Limb (tissue), 2 donors: ENCODE data around the gene CDK3.
A peak's percentile ranks its signal among the peaks of the same experiment; 100 is the strongest.

Experiments used
- DNase-seq, 2 donors: peaks; one replicate each; pipeline ENCODE4 v3.0.0-alpha.2; 2016; ENCODE audit errors: extremely low spot score in 2 of 2

Gene CDK3

GRCh38 chr17:75991396-75991795, 9.3 kb upstream of the CDK3 start:
- DNase-seq = no peak

DNA sequence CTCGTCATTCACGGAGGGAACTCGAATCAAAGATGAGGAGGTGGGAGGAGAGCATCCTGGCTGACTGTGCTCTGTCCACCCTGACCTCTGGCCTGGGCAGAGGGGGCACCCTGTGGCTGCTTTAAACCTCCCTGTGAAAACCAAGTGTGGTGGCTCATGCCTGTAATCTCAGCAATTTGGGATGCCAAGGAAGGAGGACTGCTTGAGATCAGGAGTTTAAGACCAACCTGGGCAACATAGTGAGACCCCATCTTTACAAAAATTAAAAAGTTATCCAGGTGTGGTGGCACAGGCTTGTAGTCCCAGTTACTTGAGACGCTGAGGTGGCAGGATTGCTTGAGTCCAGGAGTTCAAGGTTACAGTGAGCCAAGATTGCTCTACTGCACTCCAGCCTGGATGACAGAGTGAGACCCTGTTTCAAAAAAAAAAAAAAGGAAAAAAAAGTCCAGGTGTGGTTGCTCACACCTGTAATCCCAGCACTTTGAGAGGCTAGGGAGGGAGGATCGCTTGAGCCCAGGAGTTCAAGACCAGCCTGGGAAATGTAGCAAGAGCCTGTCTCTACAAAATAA, 5.8 kb upstream of the CDK3 start:
- no peak for DNase-seq

- DNase-seq = no peak
Measured at GRCh38 chr17:75995385-75995925, 5.2 kb upstream of the CDK3 start.

GRCh38 chr17:75996665-75997590, 3.7 kb upstream of the CDK3 start:
- no peak for DNase-seq

DNA sequence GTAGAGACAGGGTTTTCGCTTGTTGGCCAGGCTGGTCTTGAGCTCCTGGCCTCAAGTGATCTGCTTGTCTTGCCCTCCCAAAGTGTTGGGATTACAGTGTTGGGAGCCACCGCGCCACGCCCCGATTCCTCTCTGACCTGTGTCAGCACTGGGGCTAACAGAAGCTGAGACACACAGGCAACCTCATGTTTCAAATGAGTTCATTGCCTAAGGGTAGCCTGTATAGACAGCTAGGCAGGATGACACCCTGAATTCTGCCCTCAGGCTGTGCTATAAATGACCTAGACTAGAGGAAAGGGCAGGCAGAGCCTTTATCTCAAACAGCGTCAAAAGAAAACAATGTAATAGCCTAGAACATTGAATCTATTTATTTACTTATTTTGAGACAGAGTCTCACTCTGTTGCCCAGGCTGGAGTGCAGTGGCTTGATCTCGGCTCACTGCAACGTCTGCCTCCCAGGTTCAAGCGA, 2.3 kb upstream of the CDK3 start:
- DNase-seq = no peak

GRCh38 chr17:76000016-76000754, 470 bp upstream of the CDK3 start:
- peak in 1 of 2 donors; percentile 71 for DNase-seq

GRCh38 chr17:76002100-76002499, 1.4 kb downstream of the CDK3 start:
- no peak for DNase-seq

DNA sequence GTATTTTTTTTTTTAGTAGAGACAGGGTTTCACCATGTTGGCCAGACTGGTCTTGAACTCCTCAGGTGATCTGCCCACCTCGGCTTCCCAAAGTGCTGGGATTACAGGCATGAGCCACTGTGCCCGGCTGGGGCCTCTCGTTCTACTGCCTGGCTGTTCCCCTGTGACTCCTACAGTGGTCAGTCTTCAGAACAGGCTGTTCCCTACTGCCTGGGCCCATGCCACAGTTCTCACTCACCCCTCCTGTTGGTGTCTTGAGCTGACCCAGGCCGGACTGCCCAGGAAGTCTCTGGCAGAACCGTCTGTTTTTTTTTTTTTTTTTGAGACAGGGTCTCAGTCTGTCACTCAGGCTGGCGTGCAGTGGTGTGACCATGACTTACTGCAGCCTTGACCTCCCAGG, 3.3 kb downstream of the CDK3 start:
- no peak for DNase-seq

DNA sequence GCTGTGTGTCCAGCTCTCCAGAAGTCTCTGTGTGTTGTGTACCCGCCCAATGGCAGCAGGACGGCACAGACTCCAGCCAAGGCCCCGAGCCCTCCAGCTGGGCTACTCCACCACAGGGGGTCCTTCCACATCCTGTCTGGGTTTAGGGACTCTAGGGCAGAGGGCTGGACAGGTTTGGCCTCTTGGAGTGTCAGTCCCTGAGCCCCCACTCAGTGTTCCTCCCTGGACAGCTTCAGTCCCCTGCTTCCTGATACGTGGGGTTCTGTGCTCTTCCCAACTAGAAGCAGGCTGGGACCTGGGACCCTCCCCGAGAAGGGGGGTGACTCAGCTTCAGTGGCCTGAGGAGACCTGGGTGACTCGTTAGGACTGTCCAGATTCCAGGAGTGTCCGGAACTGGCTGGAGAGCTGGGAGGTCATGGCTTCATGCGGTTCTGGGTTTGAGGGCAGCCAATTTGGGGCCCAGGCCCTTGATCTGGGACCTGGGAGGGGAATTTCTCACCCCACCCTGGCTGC, 4.2 kb downstream of the CDK3 start:
- no peak for DNase-seq

- DNase-seq = peak; percentile 80 to 85
Measured at GRCh38 chr17:76005263-76006149, 4.9 kb downstream of the CDK3 start.

DNA sequence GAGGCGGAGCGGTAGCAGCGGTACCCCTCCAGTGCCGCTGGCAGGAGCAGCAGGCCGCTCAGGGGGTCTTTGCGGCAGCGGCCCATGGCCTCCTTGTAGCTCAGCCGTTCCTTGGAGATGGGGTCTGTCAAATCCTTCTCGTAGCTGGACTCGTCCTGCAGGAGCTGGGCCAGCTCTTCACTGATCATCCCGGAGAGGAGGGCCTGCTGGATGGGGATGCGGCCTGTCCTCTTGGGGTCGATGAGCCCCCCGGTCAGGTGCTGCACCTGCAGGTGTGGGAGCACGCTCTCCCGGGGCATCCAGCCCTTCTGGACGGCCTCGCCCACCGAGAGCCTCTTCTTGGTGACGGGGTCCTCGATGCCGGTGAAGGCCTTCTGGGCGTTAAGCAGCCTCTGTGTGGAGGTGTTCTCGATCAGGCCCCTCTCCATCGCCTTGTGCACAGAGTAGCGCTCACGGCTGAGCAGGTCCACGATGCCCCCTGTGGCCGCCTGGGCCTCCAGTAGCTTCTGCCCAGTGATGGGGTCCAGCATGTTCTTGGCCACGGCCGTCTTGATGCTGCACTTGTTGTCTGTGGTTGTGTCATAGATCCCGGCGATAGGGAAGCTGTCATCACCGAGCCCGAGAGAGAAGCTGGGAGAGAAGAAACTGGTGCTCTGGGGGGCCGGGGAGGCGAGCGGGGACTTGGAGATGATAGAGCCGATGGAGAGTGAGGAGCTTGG, 6.6 kb downstream of the CDK3 start:
- no peak for DNase-seq

- no peak for DNase-seq
Measured at GRCh38 chr17:76007850-76008165, 7.2 kb downstream of the CDK3 start.

GRCh38 chr17:76008208-76008607, 7.6 kb downstream of the CDK3 start:
- DNase-seq = no peak

- DNase-seq = no peak
Measured at GRCh38 chr17:76008630-76009425, 8.2 kb downstream of the CDK3 start.

DNA sequence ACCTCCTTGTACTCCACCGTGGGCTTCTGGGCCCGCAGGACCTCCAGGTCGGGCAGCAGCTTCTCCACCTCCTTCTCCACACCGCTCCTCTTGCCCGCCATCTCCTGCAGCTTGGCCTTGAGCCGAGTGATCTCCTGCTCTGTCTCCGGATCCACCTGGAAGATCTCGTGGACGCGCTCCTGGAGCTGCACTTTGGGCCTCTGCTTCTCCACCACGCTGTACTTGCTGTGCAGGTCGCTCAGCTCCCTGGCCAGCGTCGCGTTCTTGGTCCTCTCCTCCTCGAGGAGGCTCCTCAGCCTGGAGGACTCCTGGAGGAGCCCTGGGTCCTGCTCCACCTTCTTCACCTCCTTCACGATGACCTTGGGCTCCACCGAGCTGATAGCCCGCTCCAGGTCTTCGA, 8.8 kb downstream of the CDK3 start:
- no peak for DNase-seq

DNA sequence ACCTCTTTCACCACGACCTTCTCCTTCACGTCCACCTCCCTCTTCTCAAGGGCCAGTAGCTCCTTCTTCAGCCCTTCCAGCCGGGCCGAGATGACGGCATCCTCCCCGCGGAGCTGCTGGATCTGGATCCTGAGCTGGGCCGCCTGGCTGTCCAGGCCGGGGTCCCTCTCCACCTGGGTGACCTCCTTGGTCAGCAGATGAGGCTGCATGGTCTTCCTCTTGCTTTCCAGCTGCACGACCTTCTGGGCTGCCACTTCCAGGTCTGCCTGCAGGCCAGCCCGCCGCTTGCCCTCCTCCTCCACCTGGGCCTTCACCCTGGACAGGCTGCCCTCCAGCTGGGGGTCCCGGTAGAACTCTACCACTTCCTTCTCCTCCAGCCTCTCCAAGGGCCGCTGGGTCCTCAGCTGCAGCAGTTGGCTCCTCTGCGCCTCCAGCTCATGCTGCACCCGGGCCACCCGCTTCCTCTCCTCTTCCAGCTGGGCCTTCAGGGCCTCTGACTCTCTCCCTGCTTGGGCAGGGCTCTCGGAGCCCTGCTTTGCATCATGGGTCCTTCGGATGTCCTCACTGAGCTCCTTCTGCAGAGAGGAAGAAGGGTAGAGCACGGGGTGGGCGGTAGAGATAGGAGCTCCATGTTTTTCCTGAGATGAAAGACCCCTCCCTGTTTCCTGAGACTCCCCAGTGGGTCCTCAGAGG, 9.5 kb downstream of the CDK3 start:
- DNase-seq = no peak

DNA sequence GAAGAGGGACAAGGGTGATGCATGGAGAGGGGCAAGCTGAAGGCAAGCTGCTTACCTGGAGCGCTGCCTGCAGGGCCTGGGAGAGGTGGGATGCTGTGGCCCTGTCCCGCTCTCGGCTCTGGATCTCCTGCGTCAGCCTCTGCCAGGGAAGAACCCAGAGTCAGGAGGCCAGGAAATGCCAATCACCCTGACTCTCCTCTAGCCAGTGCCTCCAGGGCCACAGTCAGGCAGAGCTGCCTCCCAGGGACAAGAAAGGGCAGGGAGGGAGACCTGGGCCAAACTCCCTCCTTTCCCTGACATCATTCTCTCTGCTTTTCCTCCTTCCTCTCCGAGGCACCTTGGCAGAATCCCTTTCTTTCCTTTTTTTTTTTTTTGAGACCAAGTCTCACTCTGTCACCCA, 11.3 kb downstream of the CDK3 start:
- no peak for DNase-seq

GRCh38 chr17:76013377-76013932, 12.8 kb downstream of the CDK3 start:
- DNase-seq = no peak
